DOHH2 (cell line): ENCODE data around the gene COL7A1.

Experiments
- H3F3A ChIP-seq: fragments of 200-600 bp; sonication (generic), shearing (Covaris generic); 2 replicates; pipeline ENCODE4 v1.6.0; 2016; ENCODE audit warnings: antibody characterized with exemption, mild to moderate bottlenecking; ENCODE audit not compliant: control insufficient read depth, insufficient read depth
- H3K27ac ChIP-seq: fragments of 200-600 bp; sonication (generic); 2 replicates; pipeline ENCODE4 v1.5.1; 2014; ENCODE audit warnings: low read depth, mild to moderate bottlenecking, low read length, moderate library complexity
- H3K27me3 ChIP-seq: fragments of 200-600 bp; sonication (generic); 2 replicates; pipeline ENCODE4 v1.6.1; 2014; ENCODE audit warnings: mild to moderate bottlenecking, low read length, mixed read lengths; ENCODE audit not compliant: control insufficient read depth
- H3K36me3 ChIP-seq: fragments of 200-600 bp; sonication (generic); 2 replicates; pipeline ENCODE4 v1.6.1; 2014; ENCODE audit warnings: mild to moderate bottlenecking, low read length, moderate library complexity, mixed read lengths; ENCODE audit not compliant: control insufficient read depth
- H3K4me1 ChIP-seq: fragments of 200-600 bp; sonication (generic); 2 replicates; pipeline ENCODE4 v1.6.1; 2014; ENCODE audit warnings: mild to moderate bottlenecking, low read length, mixed read lengths; ENCODE audit not compliant: control insufficient read depth
- H3K4me2 ChIP-seq: fragments of 200-600 bp; sonication (generic); 2 replicates; pipeline ENCODE4 v1.6.0; 2014; ENCODE audit warnings: mild to moderate bottlenecking, low read length, moderate library complexity
- H3K4me3 ChIP-seq: fragments of 200-600 bp; sonication (generic); 2 replicates; pipeline ENCODE4 v1.5.1; 2014; ENCODE audit warnings: mild to moderate bottlenecking, low read length, mixed read lengths
- H3K79me2 ChIP-seq: fragments of 200-600 bp; sonication (generic); 2 replicates; pipeline ENCODE4 v1.6.1; 2014; ENCODE audit warnings: mild to moderate bottlenecking, low read length, mixed read lengths; ENCODE audit not compliant: control insufficient read depth
- H3K9me2 ChIP-seq: fragments of 200-600 bp; sonication (generic); replicated peaks from 2 replicates; pipeline ENCODE4 v1.6.1; 2014; ENCODE audit warnings: mild to moderate bottlenecking, low read length, mixed read lengths; ENCODE audit not compliant: control insufficient read depth
- H3K9me3 ChIP-seq: fragments of 200-600 bp; sonication (generic); 2 replicates; pipeline ENCODE4 v1.6.1; 2014; ENCODE audit warnings: antibody characterized with exemption, low read length, mixed read lengths; ENCODE audit not compliant: control insufficient read depth, insufficient read depth
- H4K20me1 ChIP-seq: fragments of 200-600 bp; sonication (generic); 2 replicates; pipeline ENCODE4 v1.6.0; 2014; ENCODE audit warnings: low read depth, mild to moderate bottlenecking, antibody characterized with exemption, low read length, moderate library complexity; ENCODE audit not compliant: control insufficient read depth, insufficient read depth
- EZH2phosphoT487 ChIP-seq: fragments of 200-600 bp; sonication (generic); IDR thresholded peaks from 2 replicates; pipeline ENCODE4 v1.6.1; 2017; ENCODE audit warnings: borderline replicate concordance, mild to moderate bottlenecking, antibody characterized with exemption, low read length, moderate library complexity, mixed read lengths
- TF ChIP-seq, protein P1 (sequence below): fragments of 200-600 bp; sonication (generic); IDR thresholded peaks from one replicate; pipeline ENCODE4 v1.5.1; 2014; ENCODE audit warnings: antibody characterized with exemption, mild to moderate bottlenecking, low read depth, low read length; ENCODE audit not compliant: poor library complexity, severe bottlenecking

COL7A1 gene

DNA sequence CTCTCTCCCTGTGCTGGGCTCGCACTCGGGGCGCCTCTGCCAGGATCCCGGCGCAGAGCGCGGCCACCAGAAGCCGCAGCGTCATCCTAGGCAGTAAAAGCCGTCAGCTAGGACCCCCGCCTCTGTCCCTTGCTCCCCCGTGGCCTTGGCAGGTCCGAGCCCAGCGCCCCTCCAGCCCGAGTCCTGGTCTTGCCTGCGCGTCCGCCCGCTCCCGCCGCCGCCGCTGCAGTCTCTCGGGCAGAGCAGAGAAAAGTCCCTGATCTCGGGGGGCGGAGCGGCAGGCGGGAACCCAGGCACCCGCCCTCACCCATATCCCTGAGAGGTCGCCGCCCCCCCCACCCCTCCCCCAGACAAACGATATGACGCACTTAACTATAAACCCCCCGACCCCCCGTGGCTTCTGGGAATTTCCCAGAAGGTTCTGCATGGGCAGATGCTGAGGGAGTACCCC, at the start of gene COL7A1:
Gene COL7A1, minus strand, starts transcription at position 255 of the 451 bp plus-strand sequence. Its CDS starts 170 bp downstream, at position 85.
- H3K9me2 ChIP-seq: no peaks in the 10 kb centered on the region
- no peaks in the 10 kb centered on the region for H3K79me2 ChIP-seq
- H3K27me3 ChIP-seq: peaks cover 2% of the 10 kb centered on the region; the same call in 1 of the 2 replicates
- H3K4me2 ChIP-seq: no peak within 1 kb of the TSS
- H3K4me1 ChIP-seq: no peaks in the 10 kb centered on the region
- H3K9me3 ChIP-seq: no peaks in the 10 kb centered on the region
- TF ChIP-seq, protein P1, sequence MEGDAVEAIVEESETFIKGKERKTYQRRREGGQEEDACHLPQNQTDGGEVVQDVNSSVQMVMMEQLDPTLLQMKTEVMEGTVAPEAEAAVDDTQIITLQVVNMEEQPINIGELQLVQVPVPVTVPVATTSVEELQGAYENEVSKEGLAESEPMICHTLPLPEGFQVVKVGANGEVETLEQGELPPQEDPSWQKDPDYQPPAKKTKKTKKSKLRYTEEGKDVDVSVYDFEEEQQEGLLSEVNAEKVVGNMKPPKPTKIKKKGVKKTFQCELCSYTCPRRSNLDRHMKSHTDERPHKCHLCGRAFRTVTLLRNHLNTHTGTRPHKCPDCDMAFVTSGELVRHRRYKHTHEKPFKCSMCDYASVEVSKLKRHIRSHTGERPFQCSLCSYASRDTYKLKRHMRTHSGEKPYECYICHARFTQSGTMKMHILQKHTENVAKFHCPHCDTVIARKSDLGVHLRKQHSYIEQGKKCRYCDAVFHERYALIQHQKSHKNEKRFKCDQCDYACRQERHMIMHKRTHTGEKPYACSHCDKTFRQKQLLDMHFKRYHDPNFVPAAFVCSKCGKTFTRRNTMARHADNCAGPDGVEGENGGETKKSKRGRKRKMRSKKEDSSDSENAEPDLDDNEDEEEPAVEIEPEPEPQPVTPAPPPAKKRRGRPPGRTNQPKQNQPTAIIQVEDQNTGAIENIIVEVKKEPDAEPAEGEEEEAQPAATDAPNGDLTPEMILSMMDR: no peak
- peaks cover 6% of the 10 kb centered on the region; the same call in 1 of the 2 replicates for H4K20me1 ChIP-seq
- no peak within 1 kb of the TSS for H3K27ac ChIP-seq
- H3K4me3 ChIP-seq: no peak within 1 kb of the TSS
- peaks cover 2% of the 10 kb centered on the region; the same call in 1 of the 2 replicates for H3F3A ChIP-seq
- peaks cover 24% of the 10 kb centered on the region for H3K36me3 ChIP-seq

- Histone ChIP-seq H3K27me3 (no peaks in the 10 kb centered on the region), H3K9me3 (no peaks in the 10 kb centered on the region), H3K79me2 (no peaks in the 10 kb centered on the region), H4K20me1 (no peaks in the 10 kb centered on the region), H3F3A (no peaks in the 10 kb centered on the region), H3K4me2 (no peak overlapping the region), H3K27ac (no peak overlapping the region), H3K9me2 (no peaks in the 10 kb centered on the region), H3K4me3 (no peak overlapping the region), H3K36me3 (no peaks in the 10 kb centered on the region), H3K4me1 (no peaks in the 10 kb centered on the region)
- TF ChIP-seq, protein P1: no peak
- no peak for TF ChIP-seq EZH2phosphoT487
Measured at GRCh38 chr3:48642605-48643004, 47.5 kb upstream of the COL7A1 start.

DNA sequence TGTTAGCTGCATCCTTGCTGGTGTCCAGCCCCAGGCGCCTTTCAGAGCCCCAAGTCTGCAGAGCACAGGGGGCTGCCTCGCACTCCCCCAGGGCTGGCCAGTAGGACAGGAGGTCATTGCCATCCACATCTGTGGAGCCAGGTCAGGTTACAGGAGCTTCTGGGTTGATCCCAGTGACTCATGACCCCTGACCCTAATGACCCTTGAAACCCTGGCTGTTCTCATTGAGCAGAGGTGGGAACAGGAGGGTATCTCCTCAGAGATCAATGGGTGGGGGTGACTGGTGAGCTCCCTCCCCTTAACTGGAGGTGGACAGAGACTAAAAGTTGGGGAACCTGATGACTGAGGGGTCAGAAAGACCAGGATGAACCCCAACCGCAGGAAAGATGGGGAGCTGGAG, 46.3 kb upstream of the COL7A1 start:
- TF ChIP-seq EZH2phosphoT487: no peak
- TF ChIP-seq, protein P1: no peak
- no peaks in the 10 kb centered on the region for H3K27me3 ChIP-seq
- H3K9me3 ChIP-seq: no peaks in the 10 kb centered on the region
- no peak overlapping the region for H3K4me2 ChIP-seq
- H3F3A ChIP-seq: no peaks in the 10 kb centered on the region
- H3K79me2 ChIP-seq: no peaks in the 10 kb centered on the region
- H3K4me1 ChIP-seq: peaks cover 4% of the 10 kb centered on the region
- H3K27ac ChIP-seq: no peak overlapping the region
- no peaks in the 10 kb centered on the region for H3K36me3 ChIP-seq
- no peak overlapping the region for H3K4me3 ChIP-seq
- no peaks in the 10 kb centered on the region for H3K9me2 ChIP-seq
- no peaks in the 10 kb centered on the region for H4K20me1 ChIP-seq
